ENCODE data around the gene MAP2K7.
"Not testable (repeated sequence)": the region's sequence is repeated elsewhere in the genome, so short reads cannot be mapped to it uniquely, and the experiment has no call there.

Gene MAP2K7

DNA sequence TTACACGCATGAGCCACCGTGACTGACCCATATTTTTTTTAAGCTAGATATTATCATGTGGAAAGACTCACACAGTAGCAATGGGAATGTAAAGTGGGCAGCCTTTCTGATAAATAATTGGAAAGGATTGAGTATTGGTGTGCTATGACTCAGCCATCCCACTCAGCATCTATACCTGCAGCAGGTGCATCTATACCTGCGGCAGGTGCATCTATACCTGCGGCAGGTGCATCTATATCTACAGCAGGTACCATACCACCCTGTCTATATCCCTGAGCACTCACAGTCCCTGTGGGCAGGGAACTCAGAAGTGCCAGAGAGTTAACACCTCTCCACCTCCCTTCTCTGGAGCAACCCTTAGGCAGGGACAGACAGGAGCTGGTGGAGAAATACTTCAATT is 20.6 kb upstream of the MAP2K7 start:
- no peak for DNase-seq (ENCODE audit: low read depth in 2 of 2)

DNA sequence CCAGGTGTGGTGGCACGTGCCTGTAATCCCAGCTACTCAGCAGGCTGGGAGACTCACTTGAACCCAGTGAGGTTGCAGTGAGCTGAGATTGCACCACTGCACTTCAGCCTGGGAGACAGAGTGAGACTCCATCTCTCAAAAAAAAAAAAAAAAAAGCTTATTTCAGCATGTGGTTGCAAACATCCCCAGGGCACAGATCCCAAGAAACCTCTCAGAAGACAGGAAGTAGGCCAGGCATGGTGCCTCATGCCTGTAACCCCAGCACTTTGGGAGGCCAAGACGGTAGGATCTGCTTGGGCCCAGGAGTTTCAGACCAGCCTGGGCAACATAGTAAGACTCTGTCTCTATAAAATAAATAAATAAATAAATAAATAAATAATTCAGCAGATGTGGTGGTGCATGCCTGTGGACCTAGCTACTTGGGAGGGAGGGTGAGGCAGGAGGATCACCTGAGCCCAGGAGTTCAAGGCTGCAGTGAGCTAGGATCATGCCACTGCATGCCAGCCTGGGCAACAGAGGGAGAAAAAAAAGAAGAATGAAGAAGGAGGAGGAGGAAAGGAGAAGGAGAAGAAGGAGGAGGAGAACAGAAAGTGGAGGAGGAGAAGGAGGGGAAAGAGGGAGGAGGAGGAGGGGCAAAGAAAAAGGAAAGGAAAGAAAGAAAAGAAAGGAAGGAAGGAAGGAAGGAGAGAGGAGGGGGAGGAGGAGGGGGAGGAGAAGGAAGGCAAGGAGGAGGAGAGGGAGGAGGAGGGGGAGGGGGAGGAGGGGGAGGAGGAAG is 19.7 kb upstream of the MAP2K7 start:
- DNase-seq (ENCODE audit: low read depth in 2 of 2): no peak

DNA sequence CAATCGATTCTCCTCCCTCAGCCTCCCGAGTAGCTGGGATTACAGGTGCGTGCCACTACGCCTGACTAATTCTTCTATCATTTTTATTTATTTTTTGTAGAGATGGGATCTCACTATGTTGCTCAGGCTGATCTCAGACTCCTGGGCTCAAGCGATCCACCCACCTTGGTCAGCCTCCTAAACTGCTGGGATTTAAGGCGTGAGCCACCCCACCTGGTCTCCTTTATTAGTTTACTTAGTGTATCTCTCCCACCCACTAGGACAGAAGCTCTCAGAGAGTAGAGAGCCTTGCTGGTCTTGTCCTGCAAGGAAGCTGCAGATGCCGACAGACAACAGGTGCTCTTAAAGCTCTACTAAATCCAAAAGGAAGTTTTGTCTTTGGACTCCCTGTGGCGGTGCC is 17.9 kb upstream of the MAP2K7 start:
- DNase-seq (ENCODE audit: low read depth in 2 of 2): no peak

DNA sequence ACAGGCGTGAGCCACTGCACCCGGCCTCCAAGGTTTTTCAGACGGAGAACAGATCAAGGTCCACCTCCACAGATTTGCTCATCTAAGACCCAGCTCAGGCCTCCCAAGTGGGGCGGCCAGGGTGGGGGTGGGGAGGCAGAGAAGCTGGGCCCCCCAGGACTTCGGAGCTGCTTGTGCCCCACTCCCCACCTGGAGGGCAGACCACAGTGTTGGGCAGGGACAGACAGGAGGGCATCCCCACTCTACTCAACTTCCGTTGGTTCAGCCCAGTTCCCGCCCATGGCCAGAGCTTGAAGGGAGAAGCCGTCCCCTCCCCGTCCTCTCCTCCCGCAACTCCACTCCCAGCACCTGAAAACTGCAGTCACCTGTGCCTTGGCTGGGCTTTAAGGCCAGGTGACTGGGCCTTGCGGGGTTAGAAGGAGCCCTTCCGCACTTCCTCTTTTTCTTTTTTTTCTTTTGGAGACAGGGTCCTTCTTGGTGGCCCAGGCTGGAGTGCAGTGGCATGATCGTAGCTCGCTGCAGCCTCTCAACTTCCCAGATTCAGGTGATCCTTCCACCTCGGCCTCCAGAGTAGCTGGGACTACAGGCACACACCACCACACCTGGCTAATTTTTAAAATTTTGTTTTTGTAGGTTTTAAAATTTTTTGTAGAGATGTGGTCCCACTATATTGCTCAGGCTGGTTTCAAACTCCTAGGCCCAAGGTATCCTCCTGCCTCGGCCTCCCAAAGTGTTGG is 16.1 kb upstream of the MAP2K7 start:
- DNase-seq (ENCODE audit: low read depth in 2 of 2): no peak

DNA sequence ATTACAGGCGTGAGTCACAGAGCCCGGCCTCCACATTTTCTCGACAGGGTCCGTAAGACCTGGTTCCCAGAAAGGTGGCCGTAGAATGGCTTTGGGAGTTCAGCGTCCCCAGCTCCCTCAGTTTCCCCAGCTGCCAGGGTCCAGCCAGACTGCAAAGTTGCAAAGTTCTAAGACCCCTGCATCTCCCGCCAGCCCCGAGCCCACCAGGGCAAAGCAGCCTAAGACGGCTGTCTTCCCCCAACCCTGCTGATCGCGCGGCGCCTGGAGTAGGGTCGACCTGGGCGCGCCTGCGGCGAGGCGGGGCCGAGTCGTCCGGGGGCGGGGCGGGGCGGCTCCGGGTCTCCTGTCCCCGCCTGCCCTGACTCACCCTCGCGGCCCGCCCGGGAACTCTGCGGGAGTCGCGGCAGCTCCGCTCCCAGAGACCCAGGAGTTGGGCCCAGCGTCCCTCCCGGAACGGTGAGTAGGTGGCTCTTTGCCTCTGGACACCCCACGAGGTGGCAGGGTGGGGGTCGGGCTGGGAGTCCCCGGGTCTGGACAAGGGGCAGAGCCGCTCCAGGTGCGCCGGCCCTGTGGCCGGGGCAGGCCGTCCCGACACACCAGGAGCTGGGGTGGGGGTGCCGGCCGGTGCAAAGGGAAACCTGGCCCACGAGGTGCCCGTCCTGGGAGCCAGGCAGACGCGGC is 15.4 kb upstream of the MAP2K7 start, which contains the start of gene LRRC8E:
TSS of gene LRRC8E (plus strand) at position 366 of the 681 bp plus-strand sequence. CDS start 7,094 bp downstream, outside the sequence.
- DNase-seq (ENCODE audit: low read depth in 2 of 2): peak; percentile 26 to 54

DNA sequence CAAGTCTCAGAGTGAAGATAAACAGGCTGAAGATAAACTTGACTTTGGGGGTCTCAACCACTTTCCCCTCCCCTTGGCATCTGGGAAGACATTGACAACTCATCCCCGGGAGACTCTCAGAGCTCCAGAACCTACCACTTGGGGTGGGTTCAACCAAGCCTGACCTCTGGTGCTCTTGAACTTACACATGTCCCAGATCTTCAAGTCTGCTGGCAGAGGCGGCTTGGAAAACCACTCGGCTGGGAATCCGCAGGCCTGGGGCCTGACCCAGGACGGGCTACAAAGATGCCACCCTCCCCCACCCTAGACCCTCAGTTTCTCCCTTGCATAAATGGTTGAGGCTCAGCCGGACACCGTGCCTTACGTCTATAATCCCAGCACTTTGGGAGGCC is 14.9 kb upstream of the MAP2K7 start:
- no peak for DNase-seq (ENCODE audit: low read depth in 2 of 2)

DNA sequence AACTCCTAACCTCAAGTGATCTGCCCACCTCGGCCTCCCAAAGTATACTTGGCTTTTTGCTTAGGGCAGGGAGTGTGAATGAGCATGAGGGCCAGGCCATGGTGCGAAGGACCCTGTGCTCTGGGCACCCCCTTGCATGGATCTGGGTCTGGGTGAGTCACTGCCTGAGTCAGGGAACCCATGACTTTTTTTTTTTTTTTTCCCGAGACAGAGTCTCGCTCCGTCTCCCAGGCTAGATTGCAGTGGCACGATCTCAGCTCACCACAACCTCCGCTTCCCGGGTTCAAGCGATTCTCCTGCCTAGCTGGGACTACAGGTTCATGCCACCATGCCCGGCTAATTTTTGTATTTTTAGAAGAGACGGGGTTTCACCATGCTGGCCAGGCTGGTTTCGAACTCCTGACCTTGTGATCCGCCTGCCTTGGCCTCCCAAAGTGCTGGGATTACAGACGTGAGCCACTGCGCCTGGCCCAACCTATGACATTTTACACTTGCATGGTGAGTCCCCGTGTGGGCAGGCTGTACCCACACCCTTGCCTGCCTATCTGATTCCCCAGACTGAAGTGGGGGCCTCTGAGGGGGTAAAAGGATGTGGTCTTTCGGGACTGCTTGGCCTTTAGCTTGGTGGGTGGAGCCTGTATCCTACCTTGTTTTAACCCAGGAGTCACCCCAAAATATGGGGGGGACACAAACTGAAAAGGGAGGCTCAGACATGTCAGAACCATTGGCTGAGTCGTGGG is 10.1 kb upstream of the MAP2K7 start:
- not testable (repeated sequence) for DNase-seq (ENCODE audit: low read depth in 2 of 2)

DNA sequence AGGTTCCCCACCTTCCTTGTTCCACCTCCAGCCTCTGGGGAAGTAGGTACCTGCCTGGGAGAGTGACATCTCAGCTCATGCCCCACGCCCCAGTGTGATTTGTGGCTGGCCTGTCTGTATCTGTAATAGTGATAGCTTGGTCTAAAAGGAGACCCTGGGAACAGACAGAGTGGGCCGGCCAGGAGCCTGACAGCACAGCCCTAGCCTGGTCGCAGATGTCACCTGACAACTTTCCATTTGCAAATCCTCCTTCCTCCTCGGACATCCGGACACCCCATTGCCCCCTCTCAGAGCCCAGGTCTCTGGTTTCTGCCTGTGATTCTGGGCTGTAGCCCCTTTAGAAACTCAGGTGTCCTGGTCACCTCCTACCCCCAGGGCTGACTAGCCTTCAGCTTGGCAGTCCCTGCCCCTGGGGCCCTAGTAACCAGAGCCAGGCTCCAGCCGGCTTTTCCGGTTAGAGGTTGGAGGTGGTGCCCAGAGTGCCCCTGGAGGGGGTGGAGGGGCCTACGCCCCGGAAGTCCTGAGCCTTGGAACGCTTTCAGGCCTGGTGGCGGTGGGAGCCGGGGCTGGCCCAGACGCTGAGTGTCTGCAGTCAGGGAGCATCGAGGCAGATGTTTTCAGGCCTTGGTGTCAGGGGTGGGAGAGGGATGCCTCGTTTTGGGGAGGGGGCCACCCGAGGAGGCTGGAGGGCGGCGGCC is 8.9 kb upstream of the MAP2K7 start:
- DNase-seq (ENCODE audit: low read depth in 2 of 2): no peak

DNA sequence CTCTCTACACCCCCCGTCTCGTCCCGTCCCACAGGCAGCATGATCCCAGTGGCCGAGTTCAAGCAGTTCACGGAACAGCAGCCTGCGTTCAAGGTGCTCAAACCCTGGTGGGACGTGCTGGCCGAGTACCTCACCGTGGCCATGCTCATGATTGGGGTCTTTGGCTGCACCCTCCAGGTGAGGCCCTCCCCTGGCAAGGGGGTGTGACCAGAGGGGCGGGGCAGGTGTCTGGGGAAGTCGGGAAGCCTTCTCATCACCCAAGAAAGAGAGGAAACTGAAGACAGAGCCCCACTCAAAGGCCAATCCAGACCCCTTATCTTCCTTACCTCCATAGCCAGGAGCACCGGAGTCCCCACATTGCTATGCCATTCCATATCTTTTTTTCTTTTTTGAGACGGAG is 8.1 kb upstream of the MAP2K7 start:
- DNase-seq (ENCODE audit: low read depth in 2 of 2): no peak

DNA sequence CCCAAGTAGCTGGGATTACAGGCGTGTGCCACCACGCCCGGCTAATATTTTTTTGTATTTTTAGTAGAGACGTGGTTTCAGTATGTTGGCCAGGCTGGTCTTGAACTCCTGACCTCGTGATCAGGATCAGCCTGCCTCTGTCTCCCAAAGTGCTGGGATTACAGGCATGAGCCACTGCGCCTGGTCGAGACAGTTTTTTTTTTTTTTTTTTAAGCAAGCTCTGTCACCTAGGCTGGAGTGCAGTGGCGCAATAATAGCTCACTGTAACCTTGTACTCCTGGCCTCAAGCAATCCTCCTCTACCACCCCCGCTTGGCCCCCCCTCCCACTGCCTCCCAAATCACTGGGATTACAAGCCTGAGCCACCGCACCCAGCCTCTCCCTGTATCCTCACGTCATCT is 6.4 kb upstream of the MAP2K7 start:
- no peak for DNase-seq (ENCODE audit: low read depth in 2 of 2)

DNA sequence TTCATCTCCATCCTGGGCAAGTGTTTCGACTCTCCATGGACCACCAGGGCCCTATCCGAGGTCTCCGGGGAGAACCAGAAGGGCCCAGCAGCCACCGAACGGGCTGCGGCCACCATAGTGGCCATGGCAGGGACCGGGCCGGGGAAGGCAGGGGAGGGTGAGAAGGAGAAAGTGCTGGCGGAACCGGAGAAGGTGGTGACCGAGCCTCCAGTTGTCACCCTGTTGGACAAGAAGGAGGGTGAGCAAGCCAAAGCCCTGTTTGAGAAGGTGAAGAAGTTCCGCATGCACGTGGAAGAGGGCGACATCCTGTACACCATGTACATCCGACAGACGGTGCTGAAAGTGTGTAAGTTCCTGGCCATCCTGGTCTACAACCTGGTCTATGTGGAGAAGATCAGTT is 4.7 kb upstream of the MAP2K7 start:
- no peak for DNase-seq (ENCODE audit: low read depth in 2 of 2)

DNA sequence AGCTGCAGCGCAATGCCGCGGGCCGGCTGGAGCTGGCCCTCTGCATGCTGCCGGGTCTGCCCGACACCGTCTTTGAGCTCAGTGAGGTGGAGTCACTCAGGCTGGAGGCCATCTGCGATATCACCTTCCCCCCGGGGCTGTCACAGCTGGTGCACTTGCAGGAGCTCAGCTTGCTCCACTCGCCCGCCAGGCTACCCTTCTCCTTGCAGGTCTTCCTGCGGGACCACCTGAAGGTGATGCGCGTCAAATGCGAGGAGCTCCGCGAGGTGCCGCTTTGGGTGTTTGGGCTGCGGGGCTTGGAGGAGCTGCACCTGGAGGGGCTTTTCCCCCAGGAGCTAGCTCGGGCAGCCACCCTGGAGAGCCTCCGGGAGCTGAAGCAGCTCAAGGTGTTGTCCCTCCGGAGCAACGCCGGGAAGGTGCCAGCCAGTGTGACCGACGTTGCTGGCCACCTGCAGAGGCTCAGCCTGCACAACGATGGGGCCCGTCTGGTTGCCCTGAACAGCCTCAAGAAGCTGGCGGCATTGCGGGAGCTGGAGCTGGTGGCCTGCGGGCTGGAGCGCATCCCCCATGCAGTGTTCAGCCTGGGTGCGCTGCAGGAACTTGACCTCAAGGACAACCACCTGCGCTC is 3.8 kb upstream of the MAP2K7 start:
- no peak for DNase-seq (ENCODE audit: low read depth in 2 of 2)

DNA sequence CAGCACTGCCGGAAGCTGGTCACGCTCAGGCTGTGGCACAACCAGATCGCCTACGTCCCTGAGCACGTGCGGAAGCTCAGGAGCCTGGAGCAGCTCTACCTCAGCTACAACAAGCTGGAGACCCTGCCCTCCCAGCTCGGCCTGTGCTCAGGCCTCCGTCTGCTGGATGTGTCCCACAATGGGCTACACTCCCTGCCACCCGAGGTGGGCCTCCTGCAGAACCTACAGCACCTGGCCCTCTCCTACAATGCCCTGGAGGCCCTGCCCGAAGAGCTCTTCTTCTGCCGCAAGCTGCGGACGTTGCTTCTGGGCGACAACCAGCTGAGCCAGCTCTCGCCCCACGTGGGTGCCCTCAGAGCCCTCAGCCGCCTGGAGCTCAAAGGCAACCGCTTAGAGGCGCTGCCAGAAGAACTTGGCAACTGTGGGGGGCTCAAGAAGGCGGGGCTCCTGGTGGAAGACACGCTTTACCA is 3.2 kb upstream of the MAP2K7 start:
- DNase-seq (ENCODE audit: low read depth in 2 of 2): no peak

DNA sequence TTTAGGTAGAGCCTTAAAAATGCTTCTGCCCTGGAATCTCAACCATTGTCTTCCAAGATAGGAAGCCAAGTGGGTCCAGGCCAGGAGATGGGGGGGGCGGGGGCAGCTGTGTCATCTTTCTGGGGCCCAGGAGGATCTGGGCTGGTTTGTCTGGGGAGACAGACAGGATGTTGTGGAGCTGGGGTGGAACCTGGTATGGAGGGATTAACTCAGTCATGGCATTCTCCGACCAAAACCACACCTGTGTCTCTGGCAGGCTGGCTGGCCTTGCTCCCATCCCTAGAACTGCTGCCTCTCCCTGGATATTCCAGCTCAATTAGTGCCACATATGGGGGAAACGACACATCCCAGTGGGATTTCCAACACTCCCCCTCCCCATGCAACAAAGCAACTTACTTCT is 2.7 kb upstream of the MAP2K7 start:
- DNase-seq (ENCODE audit: low read depth in 2 of 2): no peak

DNA sequence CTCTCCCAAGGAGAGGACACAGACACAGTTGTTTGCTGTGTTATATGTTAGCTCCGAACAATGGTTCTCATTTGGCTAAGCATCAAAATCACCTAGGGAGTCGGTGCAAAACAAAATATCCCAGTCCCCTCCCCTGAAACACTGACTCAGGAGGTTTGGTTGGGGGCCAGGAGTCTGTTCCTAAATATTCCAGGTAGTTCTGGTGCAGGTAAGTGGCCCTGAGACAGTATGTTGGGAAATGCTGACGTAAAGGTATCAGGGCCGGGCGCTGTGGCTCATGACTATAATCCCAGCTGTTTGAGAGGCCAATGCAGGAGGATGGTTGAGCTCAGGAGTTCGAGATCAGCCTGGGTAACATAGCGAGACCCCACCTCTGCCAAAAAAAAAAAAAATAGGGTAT is 2.3 kb upstream of the MAP2K7 start:
- no peak for DNase-seq (ENCODE audit: low read depth in 2 of 2)

DNA sequence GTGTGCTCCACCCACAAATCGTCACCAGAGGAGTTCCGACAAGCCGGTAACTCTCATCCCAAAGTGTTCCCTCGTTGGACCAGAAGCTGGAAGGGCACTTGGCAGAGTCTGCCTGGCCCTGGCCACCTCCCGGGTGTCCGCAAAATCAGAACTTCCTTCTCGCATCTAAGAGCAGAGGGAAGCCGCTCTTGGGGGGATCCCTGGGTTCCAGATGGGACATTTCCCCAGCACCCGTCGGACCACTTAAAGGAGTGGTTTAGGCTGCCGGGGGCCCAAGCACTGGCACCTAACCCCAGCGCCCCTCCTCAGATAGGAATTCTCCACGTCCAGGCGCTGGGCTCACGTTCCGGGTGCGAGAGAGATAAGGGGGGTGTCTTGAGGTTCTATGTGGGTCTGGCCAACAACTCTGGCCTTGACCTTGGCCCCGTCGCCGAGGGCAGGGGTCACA is 857 bp upstream of the MAP2K7 start:
- DNase-seq (ENCODE audit: low read depth in 2 of 2): no peak

DNA sequence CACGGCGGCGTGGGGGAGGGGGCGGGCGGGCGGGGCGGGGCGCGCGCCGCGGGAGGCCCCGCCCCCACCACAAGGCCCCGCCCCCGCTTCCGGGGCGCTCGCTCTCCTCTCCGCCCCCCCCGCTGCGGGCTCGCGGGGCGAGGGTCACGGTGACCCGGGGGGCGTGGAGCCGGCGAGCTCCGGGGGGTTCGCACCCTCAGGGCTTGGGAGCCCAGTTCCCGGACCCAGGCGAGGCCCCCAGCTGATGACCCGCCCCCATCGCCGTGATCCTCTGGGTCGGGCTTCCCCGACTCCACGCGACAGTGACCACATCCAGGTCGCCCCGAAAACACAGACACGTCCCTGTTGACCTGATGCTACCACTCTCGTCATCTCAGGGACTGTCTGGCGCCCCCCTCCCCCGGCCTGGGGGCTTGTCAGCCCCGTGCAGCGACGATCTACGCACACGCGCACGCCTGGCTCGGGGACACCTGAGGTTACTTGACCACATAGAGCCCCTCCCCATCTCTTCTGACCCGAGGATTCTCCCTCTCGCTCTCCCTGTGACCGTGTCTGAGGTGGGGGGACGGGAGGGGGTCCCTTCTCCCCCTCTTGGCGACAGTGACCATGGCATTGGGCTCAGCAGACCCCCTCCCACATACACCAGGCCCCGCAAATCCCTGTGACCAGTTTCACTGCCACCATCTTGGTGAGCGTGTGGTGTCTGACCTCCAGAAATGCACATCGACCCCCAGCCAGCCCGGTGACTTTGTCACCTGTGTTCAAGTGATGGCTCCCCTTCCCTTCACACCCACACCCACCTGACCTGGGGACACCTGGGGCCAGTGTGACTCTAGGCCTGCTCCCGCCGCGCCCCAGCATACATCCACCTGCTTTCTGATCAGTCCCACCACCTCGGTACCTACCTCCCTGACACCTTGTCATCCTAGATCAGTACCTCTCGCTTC is 670 bp downstream of the MAP2K7 start:
- DNase-seq (ENCODE audit: low read depth in 2 of 2): no peak

DNA sequence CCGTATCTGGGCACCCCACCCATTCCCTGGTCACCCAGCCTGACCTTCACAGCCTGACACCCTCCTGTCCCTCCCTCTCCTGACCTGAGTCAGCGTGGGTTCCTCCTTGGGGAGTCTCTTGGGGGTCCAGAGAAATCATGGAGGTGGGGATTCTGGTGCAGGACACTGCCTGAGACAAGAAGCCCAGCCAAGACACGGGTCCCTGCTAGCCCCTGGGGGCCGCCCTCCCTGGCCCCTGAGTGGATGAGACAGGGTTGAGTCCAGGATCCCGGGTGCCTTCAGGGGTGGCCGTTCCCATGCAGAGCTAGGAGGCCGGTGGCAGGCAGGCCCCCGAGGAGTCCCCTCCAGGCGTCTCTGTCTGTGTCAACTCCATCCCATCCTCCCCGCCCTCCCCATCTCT is 1.6 kb downstream of the MAP2K7 start:
- DNase-seq (ENCODE audit: low read depth in 2 of 2): no peak

DNA sequence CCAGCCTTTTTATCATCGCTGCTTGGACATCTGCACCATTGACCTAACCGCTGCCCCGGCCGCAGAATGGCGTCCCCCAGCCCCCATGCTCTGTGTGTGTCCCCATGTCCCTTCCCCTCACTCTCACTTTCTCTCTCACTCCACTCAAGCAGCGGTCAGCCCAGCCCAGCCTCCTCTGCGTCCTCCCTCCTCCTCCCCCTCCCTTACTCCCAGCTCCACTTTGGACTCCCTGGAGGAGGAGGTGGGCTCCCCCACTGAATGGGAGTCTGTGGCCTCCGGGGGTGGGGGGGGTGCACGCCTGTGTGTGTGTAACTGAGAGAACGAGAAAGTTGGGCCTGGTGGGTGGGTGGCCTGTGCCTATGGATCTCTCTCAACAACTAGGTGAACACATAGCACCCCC is 2.2 kb downstream of the MAP2K7 start:
- no peak for DNase-seq (ENCODE audit: low read depth in 2 of 2)

DNA sequence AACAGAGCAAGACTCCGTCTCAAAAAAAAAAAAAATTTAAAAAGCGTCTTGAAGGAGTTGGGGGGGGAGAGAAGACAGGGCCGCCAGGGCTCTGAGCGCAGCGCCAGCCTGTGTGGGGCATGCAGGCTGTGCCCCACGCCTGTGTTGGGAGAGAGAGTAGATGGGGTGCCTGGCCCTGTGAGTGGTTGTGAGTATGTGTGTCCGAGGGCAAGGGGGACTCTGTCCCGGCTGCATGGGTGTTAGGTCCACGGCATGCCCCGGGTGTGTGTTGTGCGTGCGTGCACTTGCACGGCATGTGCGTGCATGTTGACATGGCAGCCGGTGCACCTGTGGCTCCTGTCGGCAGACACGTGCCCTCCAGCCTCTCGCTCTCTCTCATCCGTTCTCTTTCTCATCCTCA is 3.4 kb downstream of the MAP2K7 start:
- DNase-seq (ENCODE audit: low read depth in 2 of 2): no peak
